ENCODE data around the gene LCE1D. TPM values are rescaled to one million over a fixed set of nuclear protein-coding genes. Genes with fewer than 3 reads are reported as not detected.
A peak's percentile ranks its signal among the peaks of the same experiment; 100 is the strongest.

The LCE1D gene
- total and polyA plus RNA-seq, 5 donors, result not detected

DNA sequence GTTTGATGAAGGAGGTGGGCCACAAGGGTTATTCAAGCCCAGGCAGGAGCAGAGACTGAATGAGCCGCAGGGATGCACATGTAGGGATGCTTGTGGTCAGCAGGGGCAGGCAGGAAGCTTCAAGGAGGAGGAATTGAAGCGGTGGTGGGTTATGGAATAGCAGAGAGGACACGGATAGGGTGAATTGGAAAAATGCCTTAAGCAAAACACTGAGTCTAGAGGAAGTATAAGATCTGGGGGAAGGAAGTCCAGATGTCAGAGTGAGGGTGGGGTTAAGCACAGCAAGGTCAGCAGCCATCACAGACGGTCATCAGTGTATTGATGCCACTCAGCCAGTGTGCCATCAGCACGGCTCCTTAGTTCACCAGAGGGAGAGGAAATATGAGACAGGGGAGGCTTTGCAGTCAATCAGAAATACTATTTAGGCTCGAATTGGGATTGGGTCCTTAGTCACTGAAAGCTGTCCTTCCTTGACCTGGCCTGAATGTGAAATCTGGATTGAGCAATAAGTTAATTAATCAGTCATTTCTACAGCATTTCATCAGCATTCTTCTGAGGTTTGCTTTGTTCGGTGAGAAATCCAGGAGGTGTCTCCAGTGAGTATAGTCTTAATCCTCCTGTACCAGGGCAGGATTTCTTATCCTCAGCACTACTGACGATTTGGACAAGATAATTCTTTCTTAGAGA lies 27.5 kb upstream of the LCE1D start:
- H3K27ac ChIP-seq (ENCODE audit: low read length), result no peak overlapping the region
- peaks cover 2% of the 10 kb centered on the region for H3K27me3 ChIP-seq (ENCODE audit: control insufficient read depth, insufficient read depth)
- H3K4me3 ChIP-seq (ENCODE audit: low read length), result no peak overlapping the region
- ATAC-seq (no peak), DNase-seq (no peak)
- WGBS, result 48% methylated on average over 8 of the region's 8 CpGs
- no peaks in the 10 kb centered on the region for H3K4me1 ChIP-seq (ENCODE audit: control insufficient read depth, insufficient read depth, low read length)
- no peaks in the 10 kb centered on the region for H3K9me3 ChIP-seq (ENCODE audit: control insufficient read depth, low read length)
- intact Hi-C loops (cut with DNase I), result no loop called here

DNA sequence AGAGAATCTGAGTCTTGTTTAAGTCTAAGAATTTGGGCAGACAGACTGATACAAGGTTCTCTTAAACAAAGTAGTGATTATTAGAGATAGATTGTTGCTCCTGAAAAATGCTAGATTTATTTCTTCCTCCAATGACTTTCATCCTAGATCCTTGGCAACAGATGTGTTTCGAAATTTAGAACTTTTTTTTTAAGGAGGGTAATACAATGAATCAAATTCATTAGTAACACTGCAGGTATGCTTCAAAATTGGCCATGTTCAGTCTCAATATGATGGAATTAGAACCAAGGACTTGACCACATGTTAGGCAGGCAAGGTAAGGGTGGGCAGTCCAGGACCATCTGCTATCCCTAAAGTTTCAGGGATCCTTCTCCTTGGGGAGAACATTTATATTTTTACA lies 26.1 kb upstream of the LCE1D start:
- DNase-seq, result no peak
- Histone ChIP-seq H3K9me3 (ENCODE audit: control insufficient read depth, low read length) (no peaks in the 10 kb centered on the region), H3K4me1 (ENCODE audit: control insufficient read depth, insufficient read depth, low read length) (no peaks in the 10 kb centered on the region), H3K27me3 (ENCODE audit: control insufficient read depth, insufficient read depth) (peaks cover 2% of the 10 kb centered on the region), H3K27ac (ENCODE audit: low read length) (no peak overlapping the region), H3K4me3 (ENCODE audit: low read length) (no peak overlapping the region)
- 73% methylated on average over 1 of the region's 1 CpG for WGBS
- no peak for ATAC-seq
- intact Hi-C loops (cut with DNase I), result no loop called here

GRCh38 chr1:152774875-152775274 lies 21.6 kb upstream of the LCE1D start, which contains the start of gene LCE1F:
Gene LCE1F, plus strand, starts transcription at chr1:152775140. Its CDS starts 1,232 bp downstream, at chr1:152776372.
- H3K4me1 ChIP-seq (ENCODE audit: control insufficient read depth, insufficient read depth, low read length), result no peaks in the 10 kb centered on the region
- intact Hi-C loops (cut with DNase I), result no loop called here
- WGBS, result 63% methylated on average over 6 of the region's 6 CpGs
- DNase-seq (no peak), ATAC-seq (no peak)
- H3K4me3 ChIP-seq (ENCODE audit: low read length), result no peak within 1 kb of the TSS
- no peaks in the 10 kb centered on the region for H3K9me3 ChIP-seq (ENCODE audit: control insufficient read depth, low read length)
- H3K27me3 ChIP-seq (ENCODE audit: control insufficient read depth, insufficient read depth), result no peaks in the 10 kb centered on the region
- no peak within 1 kb of the TSS for H3K27ac ChIP-seq (ENCODE audit: low read length)

DNA sequence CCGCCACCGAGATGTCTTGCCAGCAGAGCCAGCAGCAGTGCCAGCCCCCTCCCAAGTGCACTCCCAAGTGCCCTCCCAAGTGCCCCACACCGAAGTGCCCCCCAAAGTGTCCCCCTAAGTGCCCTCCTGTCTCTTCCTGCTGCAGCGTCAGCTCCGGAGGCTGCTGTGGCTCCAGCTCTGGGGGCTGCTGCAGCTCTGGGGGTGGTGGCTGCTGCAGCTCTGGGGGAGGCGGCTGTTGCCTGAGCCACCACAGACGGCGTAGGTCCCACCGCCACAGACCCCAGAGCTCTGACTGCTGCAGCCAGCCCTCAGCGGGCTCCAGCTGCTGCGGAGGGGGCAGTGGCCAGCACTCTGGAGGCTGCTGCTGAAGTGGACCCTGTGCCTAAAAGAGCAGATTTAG lies 20.2 kb upstream of the LCE1D start:
- DNase-seq (no peak), ATAC-seq (no peak)
- no peaks in the 10 kb centered on the region for H3K4me1 ChIP-seq (ENCODE audit: control insufficient read depth, insufficient read depth, low read length)
- WGBS, result 71% methylated on average over 11 of the region's 11 CpGs
- intact Hi-C loops (cut with DNase I), result no loop called here
- no peaks in the 10 kb centered on the region for H3K27me3 ChIP-seq (ENCODE audit: control insufficient read depth, insufficient read depth)
- no peak overlapping the region for H3K4me3 ChIP-seq (ENCODE audit: low read length)
- H3K27ac ChIP-seq (ENCODE audit: low read length), result no peak overlapping the region
- H3K9me3 ChIP-seq (ENCODE audit: control insufficient read depth, low read length), result no peaks in the 10 kb centered on the region

DNA sequence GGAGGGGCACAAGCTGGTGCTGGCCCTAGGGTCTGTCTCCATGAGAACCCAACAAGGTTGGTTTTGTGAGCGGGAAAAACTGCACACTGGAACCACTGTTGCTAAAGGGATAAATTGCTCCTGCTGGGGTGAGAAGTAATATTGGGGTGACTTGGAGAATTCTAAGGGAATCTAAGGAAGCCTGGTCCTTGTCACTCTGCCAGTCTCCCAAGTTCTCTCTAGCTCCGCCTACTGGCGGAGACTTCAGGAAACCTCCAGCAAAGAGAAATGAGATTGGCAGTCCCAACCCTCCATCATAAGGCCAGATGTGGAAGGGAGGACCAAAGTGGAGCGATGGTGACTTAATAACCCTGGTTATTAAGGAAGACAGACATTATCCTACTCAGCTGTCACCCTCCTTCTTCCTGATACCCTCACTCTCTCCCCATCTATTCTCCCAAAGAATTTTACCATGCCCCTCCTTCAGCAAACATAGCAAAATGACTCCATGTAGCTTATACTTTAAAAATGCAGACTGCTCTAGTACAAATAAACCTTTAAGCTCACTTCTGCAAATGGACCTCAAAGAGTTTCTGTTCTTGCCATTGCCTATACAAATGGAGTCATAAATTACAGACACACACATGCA lies 18.9 kb upstream of the LCE1D start:
- DNase-seq, result peak in 1 of 3 donors; percentile 11
- no peak overlapping the region for H3K27ac ChIP-seq (ENCODE audit: low read length)
- intact Hi-C loops (cut with DNase I), result no loop called here
- no peaks in the 10 kb centered on the region for H3K4me1 ChIP-seq (ENCODE audit: control insufficient read depth, insufficient read depth, low read length)
- no peaks in the 10 kb centered on the region for H3K9me3 ChIP-seq (ENCODE audit: control insufficient read depth, low read length)
- H3K27me3 ChIP-seq (ENCODE audit: control insufficient read depth, insufficient read depth), result no peaks in the 10 kb centered on the region
- WGBS, result 52% methylated on average over 4 of the region's 4 CpGs
- no peak overlapping the region for H3K4me3 ChIP-seq (ENCODE audit: low read length)
- no peak for ATAC-seq

- DNase-seq (no peak), ATAC-seq (no peak)
- 50% methylated on average over 2 of the region's 2 CpGs for WGBS
- intact Hi-C loops (cut with DNase I), result no loop called here
- Histone ChIP-seq H3K9me3 (ENCODE audit: control insufficient read depth, low read length) (no peaks in the 10 kb centered on the region), H3K4me1 (ENCODE audit: control insufficient read depth, insufficient read depth, low read length) (no peaks in the 10 kb centered on the region), H3K27ac (ENCODE audit: low read length) (no peak overlapping the region), H3K27me3 (ENCODE audit: control insufficient read depth, insufficient read depth) (no peaks in the 10 kb centered on the region), H3K4me3 (ENCODE audit: low read length) (no peak overlapping the region)
Measured at GRCh38 chr1:152783095-152783494, 13.4 kb upstream of the LCE1D start.

DNA sequence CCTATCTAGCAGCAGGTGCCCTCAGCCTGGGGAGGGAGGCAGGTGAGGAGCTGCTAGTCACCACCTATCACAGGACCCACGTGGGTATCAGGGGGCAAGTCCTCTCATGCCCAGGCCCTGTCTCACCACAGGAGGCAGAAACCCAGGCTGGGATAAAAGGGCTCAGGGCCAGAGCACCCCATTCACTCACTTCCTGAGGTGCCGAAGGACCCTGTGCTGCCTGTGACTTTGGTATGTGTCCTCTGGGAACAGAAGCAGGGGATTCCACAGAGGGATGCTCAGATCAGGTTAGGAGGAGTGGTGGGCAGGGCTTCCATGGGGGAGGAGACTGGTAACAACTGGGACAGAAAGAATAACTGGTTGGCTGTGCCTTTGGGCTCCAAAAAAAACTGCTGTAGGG lies 10.4 kb upstream of the LCE1D start, which contains the start of gene LCE1E:
Gene LCE1E, plus strand, starts transcription at position 181 of the 400 bp plus-strand sequence. CDS start 1,043 bp downstream, outside the sequence.
- H3K27ac ChIP-seq (ENCODE audit: low read length), result no peak within 1 kb of the TSS
- no peaks in the 10 kb centered on the region for H3K27me3 ChIP-seq (ENCODE audit: control insufficient read depth, insufficient read depth)
- no peaks in the 10 kb centered on the region for H3K9me3 ChIP-seq (ENCODE audit: control insufficient read depth, low read length)
- WGBS, result 26% methylated on average over 2 of the region's 2 CpGs
- DNase-seq, result no peak
- no peak for ATAC-seq
- intact Hi-C loops (cut with DNase I), result no loop called here
- H3K4me1 ChIP-seq (ENCODE audit: control insufficient read depth, insufficient read depth, low read length), result no peaks in the 10 kb centered on the region
- no peak within 1 kb of the TSS for H3K4me3 ChIP-seq (ENCODE audit: low read length)

- intact Hi-C loops (cut with DNase I), result no loop called here
- Histone ChIP-seq H3K4me1 (ENCODE audit: control insufficient read depth, insufficient read depth, low read length) (no peaks in the 10 kb centered on the region), H3K4me3 (ENCODE audit: low read length) (no peak overlapping the region), H3K9me3 (ENCODE audit: control insufficient read depth, low read length) (no peaks in the 10 kb centered on the region), H3K27me3 (ENCODE audit: control insufficient read depth, insufficient read depth) (no peaks in the 10 kb centered on the region), H3K27ac (ENCODE audit: low read length) (no peak overlapping the region)
- 60% methylated on average over 4 of the region's 4 CpGs for WGBS
- DNase-seq, result no peak
- no peak for ATAC-seq
Measured at GRCh38 chr1:152795686-152796085, 835 bp upstream of the LCE1D start.

DNA sequence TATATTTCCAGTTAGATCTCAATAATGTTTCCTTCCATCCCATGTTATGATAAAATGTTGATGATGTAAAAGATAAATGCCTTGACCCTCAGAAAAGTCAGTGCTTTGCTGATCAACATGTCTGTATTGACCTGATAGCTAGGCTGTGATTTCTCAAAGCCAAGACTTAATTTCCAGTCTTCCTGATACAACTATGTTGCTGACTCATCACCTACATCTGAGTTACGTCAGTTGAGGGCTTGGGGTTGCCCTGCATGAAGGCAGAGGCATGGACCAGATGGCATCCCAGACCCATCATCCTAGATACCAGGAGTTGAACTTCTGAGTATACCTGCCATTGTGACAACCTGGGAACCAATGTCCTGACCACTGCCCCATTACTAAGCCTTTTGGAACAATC lies 4.8 kb downstream of the LCE1D start:
- 52% methylated on average over 1 of the region's 1 CpG for WGBS
- Histone ChIP-seq H3K4me3 (ENCODE audit: low read length) (no peak overlapping the region), H3K27me3 (ENCODE audit: control insufficient read depth, insufficient read depth) (no peaks in the 10 kb centered on the region), H3K9me3 (ENCODE audit: control insufficient read depth, low read length) (no peaks in the 10 kb centered on the region), H3K4me1 (ENCODE audit: control insufficient read depth, insufficient read depth, low read length) (no peaks in the 10 kb centered on the region), H3K27ac (ENCODE audit: low read length) (no peak overlapping the region)
- no peak for ATAC-seq
- DNase-seq, result no peak
- intact Hi-C loops (cut with DNase I), result no loop called here

- Histone ChIP-seq H3K9me3 (ENCODE audit: control insufficient read depth, low read length) (no peaks in the 10 kb centered on the region), H3K27me3 (ENCODE audit: control insufficient read depth, insufficient read depth) (no peaks in the 10 kb centered on the region), H3K27ac (ENCODE audit: low read length) (no peak within 1 kb of the TSS), H3K4me1 (ENCODE audit: control insufficient read depth, insufficient read depth, low read length) (no peaks in the 10 kb centered on the region), H3K4me3 (ENCODE audit: low read length) (no peak within 1 kb of the TSS)
- 57% methylated on average over 3 of the region's 3 CpGs for WGBS
- intact Hi-C loops (cut with DNase I), result no loop called here
- ATAC-seq (no peak), DNase-seq (no peak)
Measured at GRCh38 chr1:152806576-152806975, 10.1 kb downstream of the LCE1D start, which contains the start of gene LCE1C. Gene LCE1C, minus strand, starts transcription at chr1:152806651. Its CDS starts 1,173 bp downstream, at chr1:152805478.

DNA sequence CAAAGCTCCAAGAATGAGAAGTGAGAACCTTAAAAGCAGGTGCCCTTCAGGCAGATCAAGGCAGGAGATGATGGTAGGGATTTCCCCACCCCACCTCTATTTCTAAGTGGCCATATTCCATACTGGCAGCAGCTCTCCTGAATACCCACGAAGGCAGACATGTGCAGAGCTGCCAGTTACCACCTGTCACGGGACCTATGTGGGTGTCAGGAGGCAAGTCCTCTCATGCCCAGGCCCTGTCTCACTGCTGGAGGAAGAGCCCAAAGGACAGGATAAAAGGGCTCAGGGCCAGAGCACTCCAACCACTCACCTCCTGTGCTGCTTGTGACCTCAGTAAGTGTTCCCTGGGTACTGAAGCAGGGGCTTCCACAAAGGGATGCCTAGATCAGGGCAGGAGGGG lies 14.5 kb downstream of the LCE1D start:
- H3K4me3 ChIP-seq (ENCODE audit: low read length), result no peak overlapping the region
- DNase-seq, result no peak
- H3K27ac ChIP-seq (ENCODE audit: low read length), result no peak overlapping the region
- no peak for ATAC-seq
- intact Hi-C loops (cut with DNase I), result no loop called here
- no peaks in the 10 kb centered on the region for H3K27me3 ChIP-seq (ENCODE audit: control insufficient read depth, insufficient read depth)
- no peaks in the 10 kb centered on the region for H3K9me3 ChIP-seq (ENCODE audit: control insufficient read depth, low read length)
- H3K4me1 ChIP-seq (ENCODE audit: control insufficient read depth, insufficient read depth, low read length), result no peaks in the 10 kb centered on the region
- WGBS, result 68% methylated on average over 2 of the region's 2 CpGs
